HL-60 (cell line): ENCODE results near the gene SLBP.

Experiments
- DNase-seq, 2 experiments: peaks; one replicate each; pipeline ENCODE4 v3.0.0-alpha.2; 2010 to 2020; ENCODE audit warnings: low read depth in 1 of 2, low spot score in 1 of 2
- H3K27ac ChIP-seq: fragments of 250-450 bp; sonication (Bioruptor Pico); replicated peaks from 2 replicates; pipeline ENCODE4 v1.5.1; 2020; ENCODE audit warnings: mild to moderate bottlenecking, moderate library complexity
- H3K27me3 ChIP-seq: fragments of 250-450 bp; sonication (Bioruptor Pico); 2 replicates; pipeline ENCODE4 v1.5.1; 2021; ENCODE audit warnings: mild to moderate bottlenecking, moderate library complexity; ENCODE audit not compliant: insufficient read depth, poor library complexity, severe bottlenecking
- H3K4me3 ChIP-seq: replicated peaks from 2 replicates; pipeline ENCODE4 v1.5.1; 2011; ENCODE audit warnings: mild to moderate bottlenecking, control low read depth, low read length; ENCODE audit not compliant: insufficient read depth
- CTCF ChIP-seq: IDR thresholded peaks from one replicate; pipeline ENCODE4 v1.5.1; 2011; ENCODE audit warnings: low read length, control low read depth, inconsistent platforms; ENCODE audit not compliant: insufficient read depth
- GABPA ChIP-seq: IDR thresholded peaks from 2 replicates; pipeline ENCODE4 v1.6.1; 2012; ENCODE audit warnings: low read depth
- POLR2AphosphoS5 ChIP-seq: IDR thresholded peaks from 2 replicates; pipeline ENCODE4 v1.6.1; 2012; ENCODE audit warnings: low read depth
- REST ChIP-seq: IDR thresholded peaks from 2 replicates; pipeline ENCODE4 v1.6.1; 2012; ENCODE audit warnings: low read depth; ENCODE audit not compliant: insufficient replicate concordance
- SPI1 ChIP-seq: IDR thresholded peaks from 2 replicates; pipeline ENCODE4 v1.6.1; 2012; ENCODE audit warnings: low read depth, mild to moderate bottlenecking, borderline replicate concordance

Gene SLBP

GRCh38 chr4:1722551-1723118, 10.5 kb upstream of the SLBP start:
- Histone ChIP-seq H3K4me3 (peak overlapping the region; percentile 96), H3K27me3 (no peaks in the 10 kb centered on the region), H3K27ac (peak overlapping the region; percentile 93)
- no peak for TF ChIP-seq SPI1
- no peak for TF ChIP-seq GABPA
- TF ChIP-seq CTCF = no peak
- TF ChIP-seq POLR2AphosphoS5 = no peak
- TF ChIP-seq REST = no peak
- DNase-seq = no peak

- peak in 1 of 2 experiments; percentile 23 for DNase-seq
- H3K27ac ChIP-seq = peak overlapping the region; percentile 93
- H3K27me3 ChIP-seq = no peaks in the 10 kb centered on the region
- no peak for TF ChIP-seq GABPA
- TF ChIP-seq POLR2AphosphoS5 = no peak; the same call in 1 of the 2 replicates
- no peak for TF ChIP-seq REST
- no peak for TF ChIP-seq CTCF
- no peak; the same call in 1 of the 2 replicates for TF ChIP-seq SPI1
- H3K4me3 ChIP-seq = peak overlapping the region; percentile 96
Observed at GRCh38 chr4:1721666-1722550, 9.8 kb upstream of the SLBP start.

- no peaks in the 10 kb centered on the region for H3K27me3 ChIP-seq
- H3K27ac ChIP-seq = peak within 1 kb of the TSS; percentile 93
- TF ChIP-seq POLR2AphosphoS5 = peak; percentile 48; the same call in 1 of the 2 replicates
- peak; percentile 12; the same call in 1 of the 2 replicates for TF ChIP-seq SPI1
- peak; percentile 46 for TF ChIP-seq REST
- TF ChIP-seq CTCF = no peak
- peak; percentile 90 for TF ChIP-seq GABPA
- H3K4me3 ChIP-seq = peak within 1 kb of the TSS; percentile 96
- DNase-seq = peak; percentile 96
Observed at GRCh38 chr4:1721003-1721665, 9.0 kb upstream of the SLBP start, which contains the start of the genes TACC3 and TMEM129. Gene TACC3 (plus strand): TSS chr4:1721521. CDS start chr4:1723422, 1,901 bp downstream. Gene TMEM129 (minus strand): TSS chr4:1721323. CDS start chr4:1720837, 486 bp downstream.
